H1 (cell line): Measurements from ENCODE around the gene MIR17HG. TPM values are rescaled to one million over a fixed set of nuclear protein-coding genes. Genes with fewer than 3 reads are reported as not detected.
A peak's percentile ranks its signal among the peaks of the same experiment; 100 is the strongest.

Source experiments
- CTCF ChIA-PET: fragments of 300-600 bp; sonication (Branson Sonifier 250); formaldehyde crosslinking; loops from one replicate; lab custom pipeline; 2021; ENCODE audit not compliant: partially characterized antibody; lab: Charles Lee
- POLR2A ChIA-PET: fragments of 300-600 bp; sonication (Branson Sonifier 250); formaldehyde crosslinking; loops from one replicate; lab custom pipeline; 2021; ENCODE audit warnings: inconsistent platforms; ENCODE audit not compliant: partially characterized antibody; lab: Charles Lee
- DNase-seq, 2 experiments: peaks; one replicate each; pipeline versions ENCODE4 v3.0.0 to v3.0.0-alpha.2; 2010 to 2022; ENCODE audit warnings: low spot score in 2 of 2, low read depth in 1 of 2, mixed read lengths in 1 of 2
- FAIRE-seq: peaks from 2 replicates; lab custom pipeline; 2011; peaks lifted over from hg19 to GRCh38; lab: Jason Lieb, UNC
- H2AFZ ChIP-seq: 2 replicates; pipeline ENCODE4 v1.8.1; 2012; ENCODE audit warnings: low read length, inconsistent platforms
- H2AK5ac ChIP-seq: 2 replicates; pipeline ENCODE4 v1.6.1; 2013; ENCODE audit warnings: low read depth, low read length
- H2BK120ac ChIP-seq: replicated peaks from 2 replicates; pipeline ENCODE3; 2013; ENCODE audit warnings: low read depth, low read length, inconsistent platforms
- H2BK12ac ChIP-seq: 2 replicates; pipeline ENCODE4 v1.6.1; 2013; ENCODE audit warnings: low read depth, low read length
- H2BK15ac ChIP-seq: 2 replicates; pipeline ENCODE4 v1.6.1; 2013; ENCODE audit warnings: low read length
- H2BK20ac ChIP-seq: 2 replicates; pipeline ENCODE4 v1.6.1; 2013; ENCODE audit warnings: low read length
- H2BK5ac ChIP-seq: 2 replicates; pipeline ENCODE4 v1.6.1; 2013; ENCODE audit warnings: low read depth, low read length
- H3K14ac ChIP-seq: 2 replicates; pipeline ENCODE4 v1.6.1; 2013; ENCODE audit warnings: inconsistent platforms; ENCODE audit not compliant: insufficient read length
- H3K18ac ChIP-seq: 2 replicates; pipeline ENCODE4 v1.6.1; 2013; ENCODE audit warnings: low read length; ENCODE audit errors: extremely low read depth
- H3K23ac ChIP-seq: 2 replicates; pipeline ENCODE4 v1.6.1; 2013; ENCODE audit warnings: inconsistent platforms; ENCODE audit not compliant: insufficient read length
- H3K23me2 ChIP-seq: 2 replicates; pipeline ENCODE4 v1.6.1; 2013; ENCODE audit warnings: low read depth, low read length
- H3K27ac ChIP-seq: 2 replicates; pipeline ENCODE4 v1.6.1; 2011; ENCODE audit warnings: low read depth, low read length, inconsistent platforms
- H3K27me3 ChIP-seq, 4 experiments: replicated peaks in 1 of 4; 1 replicate in 1 of 4; 2 replicates in 3 of 4; pipeline versions ENCODE4 v1.6.1 to v1.8.1; 2011 to 2013; ENCODE audit warnings: low read length in 3 of 4, mild to moderate bottlenecking in 3 of 4, inconsistent platforms in 2 of 4, mixed read lengths in 2 of 4, moderate library complexity in 1 of 4; ENCODE audit not compliant: control insufficient read depth in 3 of 4, insufficient read depth in 3 of 4; ENCODE audit errors: extremely low read depth in 1 of 4
- H3K36me3 ChIP-seq, 4 experiments: 2 replicates each; pipeline versions ENCODE4 v1.6.1 to v1.8.1; 2011 to 2013; ENCODE audit warnings: mild to moderate bottlenecking in 4 of 4, low read length in 3 of 4, moderate library complexity in 2 of 4, control low read depth in 1 of 4, inconsistent platforms in 1 of 4; ENCODE audit not compliant: insufficient read depth in 4 of 4, control insufficient read depth in 2 of 4
- H3K4ac ChIP-seq: replicated peaks from 2 replicates; pipeline ENCODE3; 2013; ENCODE audit warnings: low read length, low read depth, mixed read lengths, inconsistent platforms; ENCODE audit not compliant: insufficient read length
- H3K4me1 ChIP-seq, 4 experiments: replicated peaks in 1 of 4; 1 replicate in 1 of 4; 2 replicates in 3 of 4; pipeline versions ENCODE4 v1.6.1 to v1.8.1; 2011 to 2013; ENCODE audit warnings: low read length in 3 of 4, inconsistent platforms in 2 of 4, mixed read lengths in 1 of 4; ENCODE audit not compliant: insufficient read depth in 4 of 4, control insufficient read depth in 3 of 4
- H3K4me2 ChIP-seq, 2 experiments: 2 replicates each; pipeline versions ENCODE4 v1.6.1 to v1.8.1; 2011 to 2013; ENCODE audit warnings: low read depth in 2 of 2, low read length in 2 of 2, control low read depth in 1 of 2, inconsistent platforms in 1 of 2, mild to moderate bottlenecking in 1 of 2; ENCODE audit not compliant: insufficient read depth in 1 of 2
- H3K4me3 ChIP-seq, 4 experiments: fragments of 200-600, 300-600 bp in 1 of 4; sonication (generic), shearing (Covaris generic), sonication (Bioruptor Twin) in 1 of 4; 2 replicates each; pipeline versions ENCODE4 v1.5.1 to v1.8.1; 2011 to 2016; ENCODE audit warnings: low read length in 4 of 4, low read depth in 3 of 4, control low read depth in 2 of 4, inconsistent platforms in 2 of 4, mild to moderate bottlenecking in 2 of 4, mixed read lengths in 1 of 4, moderate library complexity in 1 of 4; ENCODE audit not compliant: insufficient read depth in 2 of 4; ENCODE audit errors: extremely low read depth in 1 of 4
- H3K56ac ChIP-seq: replicated peaks from 2 replicates; pipeline ENCODE3; 2013; ENCODE audit warnings: low read depth, mild to moderate bottlenecking, mixed read lengths, low read length, inconsistent platforms; ENCODE audit not compliant: insufficient read length
- H3K79me1 ChIP-seq: 2 replicates; pipeline ENCODE4 v1.6.1; 2013; ENCODE audit warnings: low read depth, low read length, control low read depth
- H3K79me2 ChIP-seq, 2 experiments: 2 replicates each; pipeline versions ENCODE4 v1.6.1 to v1.8.1; 2012 to 2013; ENCODE audit warnings: low read length in 2 of 2, mild to moderate bottlenecking in 2 of 2, inconsistent platforms in 1 of 2; ENCODE audit not compliant: insufficient read depth in 2 of 2, control insufficient read depth in 1 of 2
- H3K9ac ChIP-seq, 4 experiments: replicated peaks in 1 of 4; 1 replicate in 1 of 4; 2 replicates in 3 of 4; pipeline versions ENCODE4 v1.6.1 to v1.8.1; 2011 to 2013; ENCODE audit warnings: low read depth in 3 of 4, low read length in 3 of 4, control low read depth in 2 of 4, mild to moderate bottlenecking in 2 of 4, moderate library complexity in 2 of 4, inconsistent platforms in 1 of 4; ENCODE audit errors: extremely low read depth in 1 of 4
- H3K9me3 ChIP-seq, 2 experiments: 2 replicates each; pipeline versions ENCODE4 v1.6.1 to v1.8.1; 2012 to 2013; ENCODE audit warnings: mild to moderate bottlenecking in 2 of 2, moderate library complexity in 2 of 2, control low read depth in 1 of 2, inconsistent platforms in 1 of 2, low read depth in 1 of 2, low read length in 1 of 2, mixed read lengths in 1 of 2; ENCODE audit not compliant: insufficient read depth in 2 of 2
- H4K20me1 ChIP-seq, 2 experiments: replicated peaks in 1 of 2; 2 replicates each; pipeline versions ENCODE3 to v1.8.1; 2011 to 2013; ENCODE audit warnings: inconsistent platforms in 2 of 2, low read length in 2 of 2, mild to moderate bottlenecking in 1 of 2; ENCODE audit not compliant: insufficient read depth in 2 of 2, control insufficient read depth in 1 of 2
- H4K5ac ChIP-seq: 2 replicates; pipeline ENCODE4 v1.6.1; 2013; ENCODE audit warnings: low read length, low read depth, mixed read lengths, inconsistent platforms; ENCODE audit not compliant: insufficient read length
- H4K8ac ChIP-seq: 2 replicates; pipeline ENCODE4 v1.8.0; 2013; ENCODE audit warnings: mild to moderate bottlenecking, moderate library complexity, low read length, inconsistent platforms; ENCODE audit not compliant: insufficient read depth; ENCODE audit errors: extremely low read depth
- H4K91ac ChIP-seq: replicated peaks from 2 replicates; pipeline ENCODE3; 2013; ENCODE audit warnings: low read length, mixed read lengths, inconsistent platforms; ENCODE audit not compliant: insufficient read length
- BRCA1 ChIP-seq: IDR thresholded peaks from 2 replicates; pipeline ENCODE4 v1.6.1; 2012; ENCODE audit warnings: low read depth, low read length, improper control_type of control experiment
- CHD1 ChIP-seq: IDR thresholded peaks from 2 replicates; pipeline ENCODE4 v1.6.1; 2012; ENCODE audit warnings: low read depth, low read length, improper control_type of control experiment
- POLR2A ChIP-seq, 2 experiments: IDR thresholded peaks; 1 replicate in 1 of 2; 2 replicates in 1 of 2; pipeline ENCODE4 v1.6.1; 2011; ENCODE audit warnings: low read depth in 2 of 2, low read length in 2 of 2, mild to moderate bottlenecking in 2 of 2; ENCODE audit errors: control extremely low read depth in 1 of 2
- POLR2AphosphoS5 ChIP-seq: IDR thresholded peaks from 2 replicates; pipeline ENCODE4 v1.6.1; 2011; ENCODE audit warnings: low read depth, low read length
- WGBS, 2 experiments: shearing (Covaris generic) in 1 of 2; methylation state at CpG; one replicate each; pipeline versions ENCODE4 v1.1.6 to v1.1.7; 2013 to 2015; ENCODE audit warnings: low lambda C conversion rate in 2 of 2, mixed read lengths in 2 of 2, inconsistent platforms in 1 of 2, low coverage in 1 of 2, missing lambda C conversion rate in 1 of 2; ENCODE audit not compliant: insufficient replicate concordance in 2 of 2, insufficient coverage in 1 of 2, insufficient read length in 1 of 2; ENCODE audit errors: extremely low coverage in 1 of 2, missing lambda C conversion rate in 1 of 2; 5-methylcytosine and 5-hydroxymethylcytosine counted together
- polyA plus RNA-seq, 7 experiments: library from polyadenylated mRNA; depleted of rRNA in 3 of 7; stranded (reverse) in 5 of 7; unstranded in 2 of 7; fragments of >200 nt in 5 of 7; fragments of 200-250 nt in 2 of 7; gene quantifications; 1 replicate in 5 of 7; 2 replicates in 1 of 7; 4 replicates in 1 of 7; pipeline versions ENCODE4 v1.2.1 to v1.2.3, GENCODE V29; 2011 to 2013; ENCODE audit warnings: missing spikeins in 2 of 7, mixed read lengths in 2 of 7
- total RNA-seq: library from RNA; stranded (reverse); fragmentation: NEBNext Ultra II Directional; extraction: Animal tissue kit (Norgen Biotek cat#: 25700); gene quantifications from 2 replicates; pipeline ENCODE4 v1.2.1, GENCODE V29; 2021

The MIR17HG gene
- total and polyA plus RNA-seq, 2 of the 8 experiments (the other 6 are each of a cell fraction or from before 2014, with no cell fraction given), result 11.5 to 36.9 TPM

DNA sequence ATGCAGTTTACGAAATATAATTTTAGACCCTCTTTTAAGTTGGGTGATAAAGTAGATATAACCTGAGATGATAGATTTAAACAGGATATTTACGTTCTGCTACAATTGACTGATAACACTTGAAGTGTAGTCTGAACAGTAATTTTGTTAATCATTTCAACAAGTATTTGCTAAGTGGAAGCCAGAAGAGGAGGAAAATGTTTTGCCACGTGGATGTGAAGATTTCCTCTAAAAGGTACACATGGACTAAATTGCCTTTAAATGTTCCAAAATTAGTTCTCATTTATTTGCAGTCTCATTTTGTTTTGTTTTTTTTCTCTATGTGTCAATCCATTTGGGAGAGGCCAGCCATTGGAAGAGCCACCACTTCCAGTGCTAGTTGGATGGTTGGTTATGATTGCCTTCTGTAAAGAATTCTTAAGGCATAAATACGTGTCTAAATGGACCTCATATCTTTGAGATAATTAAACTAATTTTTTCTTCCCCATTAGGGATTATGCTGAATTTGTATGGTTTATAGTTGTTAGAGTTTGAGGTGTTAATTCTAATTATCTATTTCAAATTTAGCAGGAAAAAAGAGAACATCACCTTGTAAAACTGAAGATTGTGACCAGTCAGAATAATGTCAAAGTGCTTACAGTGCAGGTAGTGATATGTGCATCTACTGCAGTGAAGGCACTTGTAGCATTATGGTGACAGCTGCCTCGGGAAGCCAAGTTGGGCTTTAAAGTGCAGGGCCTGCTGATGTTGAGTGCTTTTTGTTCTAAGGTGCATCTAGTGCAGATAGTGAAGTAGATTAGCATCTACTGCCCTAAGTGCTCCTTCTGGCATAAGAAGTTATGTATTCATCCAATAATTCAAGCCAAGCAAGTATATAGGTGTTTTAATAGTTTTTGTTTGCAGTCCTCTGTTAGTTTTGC is 2.8 kb downstream of the MIR17HG start:
- Histone ChIP-seq H2BK15ac (no peak overlapping the region), H2AK5ac (no peak overlapping the region), H3K27ac (no peak overlapping the region), H2BK5ac (no peak overlapping the region), H3K27me3 (no peaks in the 10 kb centered on the region), H3K79me2 (peaks cover 13 to 60% of the 10 kb centered on the region in 2 experiments), H4K8ac (no peak overlapping the region; the same call in 1 of the 2 replicates), H4K5ac (no peak overlapping the region), H3K4ac (no peak overlapping the region), H2BK12ac (no peak overlapping the region), H4K91ac (no peak overlapping the region)
- CTCF ChIA-PET, result interaction anchor here (0.7 to 1.7 kb wide), 4 partner anchors 8 to 135 kb away, joined by 3 to 4 read pairs (median 4); no protein-coding TSS in a partner anchor
- 39% methylated on average over 5 of the region's 5 CpGs; no CpG with 5 or more reads in 1 of the 2 experiments for WGBS, 2 experiments
- TF ChIP-seq POLR2A (IDR thresholded peaks at IDR 0.05; ENCODE audit: control extremely low read depth in 1 of 2, low read depth in 2 of 2, low read length in 2 of 2) (peak; percentile 23 to 62; a peak in 2 of 3 replicates), POLR2AphosphoS5 (peak; percentile 76), CHD1 (no peak), BRCA1 (no peak)
- TF ChIP-seq, all 59 proteins: peak for 2
- Histone ChIP-seq H3K36me3 (peaks cover 19 to 63% (median 52%) of the 10 kb centered on the region in 4 experiments), H3K23ac (no peak overlapping the region), H3K9me3 (no peaks in the 10 kb centered on the region), H3K14ac (no peak overlapping the region), H2BK120ac (no peak overlapping the region), H3K18ac (no peak overlapping the region), H2BK20ac (no peak overlapping the region), H3K79me1 (peaks cover 4% of the 10 kb centered on the region; the same call in 1 of the 2 replicates), H4K20me1 (peaks cover 17 to 19% of the 10 kb centered on the region in 2 experiments), H3K23me2 (peaks cover 2% of the 10 kb centered on the region; the same call in 1 of the 2 replicates), H3K9ac (peak overlapping the region in 3 of 4 experiments; percentile 43 to 98 (median 68); a peak in 4 of 7 replicates), H3K4me3 (peak overlapping the region; percentile 68 to 97 (median 78)), H2AFZ (no peak overlapping the region), H3K56ac (no peak overlapping the region), H3K4me1 (peaks cover 0 to 9% (median 6%) of the 10 kb centered on the region in 4 experiments; a peak in 5 of 7 replicates), H3K4me2 (peak overlapping the region; percentile 47 to 65)
- POLR2A ChIA-PET, result interaction anchor here (0.5 to 2.7 kb wide), 4 partner anchors 9 to 140 kb away, joined by 3 to 28 read pairs (median 4); no protein-coding TSS in a partner anchor
- DNase-seq (no peak), FAIRE-seq (no peak)
